Nephron progenitor cell (in vitro differentiated cells): ENCODE results near the gene ACACA.

Experiments used
- DNase-seq: peaks from one replicate; pipeline ENCODE4 v3.0.0; 2021
- H3K27ac Mint-ChIP-seq: 2 replicates; pipeline ENCODE4 v1.8.0; 2021; ENCODE audit warnings: mild to moderate bottlenecking, moderate library complexity, mixed read lengths
- H3K27me3 Mint-ChIP-seq: 2 replicates; pipeline ENCODE4 v1.8.0; 2021; ENCODE audit warnings: mild to moderate bottlenecking, low read depth, mixed read lengths; ENCODE audit not compliant: poor library complexity
- H3K36me3 Mint-ChIP-seq: 2 replicates; pipeline ENCODE4 v1.8.0; 2021; ENCODE audit warnings: low read depth, mixed read lengths
- H3K4me1 Mint-ChIP-seq: 2 replicates; pipeline ENCODE4 v1.8.0; 2021; ENCODE audit warnings: mixed read lengths
- H3K4me3 Mint-ChIP-seq: 2 replicates; pipeline ENCODE4 v1.8.0; 2021; ENCODE audit warnings: mild to moderate bottlenecking, moderate library complexity, mixed read lengths
- H3K9me3 Mint-ChIP-seq: 2 replicates; pipeline ENCODE4 v1.8.0; 2021; ENCODE audit warnings: mild to moderate bottlenecking, moderate library complexity, mixed read lengths
- CTCF ChIP-seq: fragments of 200-600 bp; sonication (generic); IDR thresholded peaks from 2 replicates; pipeline ENCODE4 v1.5.0; 2021; ENCODE audit warnings: antibody characterized with exemption

ACACA gene

GRCh38 chr17:37048811-37049210 is 357.8 kb downstream of the ACACA start:
- no peak overlapping the region for H3K4me3 Mint-ChIP-seq
- DNase-seq = no peak
- no peak for TF ChIP-seq CTCF
- H3K27ac Mint-ChIP-seq = no peak overlapping the region
- H3K27me3 Mint-ChIP-seq = peaks cover 3% of the 10 kb centered on the region
- peaks cover 74% of the 10 kb centered on the region for H3K4me1 Mint-ChIP-seq
- H3K9me3 Mint-ChIP-seq = no peaks in the 10 kb centered on the region
- H3K36me3 Mint-ChIP-seq = peaks cover 4% of the 10 kb centered on the region

- Mint-ChIP-seq H3K4me3 (peak overlapping the region; percentile 36), H3K36me3 (peaks cover 12% of the 10 kb centered on the region), H3K9me3 (no peaks in the 10 kb centered on the region), H3K4me1 (peaks cover 79% of the 10 kb centered on the region), H3K27me3 (peaks cover 3% of the 10 kb centered on the region), H3K27ac (peak overlapping the region; percentile 21)
- peak; percentile 93 for TF ChIP-seq CTCF
- DNase-seq = peak; percentile 88
Measured at GRCh38 chr17:37047631-37048104, 359.0 kb downstream of the ACACA start.

GRCh38 chr17:37045351-37045922 is 361.2 kb downstream of the ACACA start:
- H3K27me3 Mint-ChIP-seq = peaks cover 3% of the 10 kb centered on the region
- peaks cover 57% of the 10 kb centered on the region for H3K4me1 Mint-ChIP-seq
- no peak for TF ChIP-seq CTCF
- H3K4me3 Mint-ChIP-seq = peak overlapping the region; percentile 44
- H3K9me3 Mint-ChIP-seq = no peaks in the 10 kb centered on the region
- DNase-seq = no peak
- H3K27ac Mint-ChIP-seq = no peak overlapping the region
- H3K36me3 Mint-ChIP-seq = peaks cover 9% of the 10 kb centered on the region

- Mint-ChIP-seq H3K36me3 (peaks cover 15% of the 10 kb centered on the region), H3K4me1 (peaks cover 69% of the 10 kb centered on the region), H3K27me3 (no peaks in the 10 kb centered on the region), H3K27ac (no peak overlapping the region), H3K4me3 (no peak overlapping the region), H3K9me3 (no peaks in the 10 kb centered on the region)
- DNase-seq = no peak
- no peak for TF ChIP-seq CTCF
Measured at GRCh38 chr17:37043201-37043600, 363.4 kb downstream of the ACACA start.

- Mint-ChIP-seq H3K27ac (no peak overlapping the region), H3K4me3 (no peak overlapping the region), H3K27me3 (no peaks in the 10 kb centered on the region), H3K9me3 (no peaks in the 10 kb centered on the region), H3K36me3 (peaks cover 26% of the 10 kb centered on the region), H3K4me1 (peaks cover 63% of the 10 kb centered on the region)
- TF ChIP-seq CTCF = no peak
- DNase-seq = no peak
Measured at GRCh38 chr17:37041932-37042331, 364.7 kb downstream of the ACACA start.

- Mint-ChIP-seq H3K4me3 (peak overlapping the region; percentile 39), H3K27ac (peak overlapping the region; percentile 65), H3K9me3 (no peaks in the 10 kb centered on the region), H3K4me1 (peaks cover 43% of the 10 kb centered on the region), H3K36me3 (peaks cover 48% of the 10 kb centered on the region), H3K27me3 (no peaks in the 10 kb centered on the region)
- DNase-seq = no peak
- TF ChIP-seq CTCF = no peak
Measured at GRCh38 chr17:37039269-37039668, 367.4 kb downstream of the ACACA start.
